Activated CD4-positive, alpha-beta memory T cell treated with anti-CD3 and anti-CD28 coated beads, Interleukin-2, amount 10 ng/mL, durations not matched to agents 7 days and 5 days (primary cell): ENCODE data around the gene G6PC3. TPM values are rescaled to one million over a fixed set of nuclear protein-coding genes. Genes with fewer than 3 reads are reported as not detected.
A peak's percentile ranks its signal among the peaks of the same experiment; 100 is the strongest.
"Not testable (repeated sequence)": the region's sequence is repeated elsewhere in the genome, so short reads cannot be mapped to it uniquely, and the experiment has no call there.

Experiments
- CTCF ChIA-PET: fragments of 350-600 bp; sonication (Branson Sonifier 250); formaldehyde crosslinking; loops from one replicate; lab custom pipeline; 2021; ENCODE audit warnings: antibody characterized with exemption, inconsistent platforms; lab: Charles Lee
- POLR2A ChIA-PET: fragments of 350-600 bp; sonication (Branson Sonifier 250); formaldehyde crosslinking; loops from one replicate; lab custom pipeline; 2021; ENCODE audit warnings: antibody characterized with exemption; lab: Charles Lee
- DNase-seq: peaks from one replicate; pipeline ENCODE4 v3.0.0-alpha.2; 2020
- H3K27ac Mint-ChIP-seq: one replicate; pipeline ENCODE4 v1.8.0; 2021; ENCODE audit warnings: mild to moderate bottlenecking, mixed read lengths
- H3K27me3 Mint-ChIP-seq: one replicate; pipeline ENCODE4 v1.8.0; 2021; ENCODE audit warnings: mixed read lengths
- H3K36me3 Mint-ChIP-seq: one replicate; pipeline ENCODE4 v1.8.0; 2021; ENCODE audit warnings: low read depth, mixed read lengths
- H3K4me1 Mint-ChIP-seq: one replicate; pipeline ENCODE4 v1.8.0; 2021; ENCODE audit warnings: mixed read lengths
- H3K4me3 Mint-ChIP-seq: one replicate; pipeline ENCODE4 v1.8.0; 2021; ENCODE audit warnings: mild to moderate bottlenecking, mixed read lengths
- H3K9me3 Mint-ChIP-seq: one replicate; pipeline ENCODE4 v1.8.0; 2021; ENCODE audit warnings: mixed read lengths
- total RNA-seq, 2 experiments: library from RNA; stranded (reverse); gene quantifications; one replicate each; pipeline ENCODE4 v1.2.3, GENCODE V29; 2021

The G6PC3 gene
- total RNA-seq, 2 experiments from 2014 or later, result 19.3 to 19.9 TPM

DNA sequence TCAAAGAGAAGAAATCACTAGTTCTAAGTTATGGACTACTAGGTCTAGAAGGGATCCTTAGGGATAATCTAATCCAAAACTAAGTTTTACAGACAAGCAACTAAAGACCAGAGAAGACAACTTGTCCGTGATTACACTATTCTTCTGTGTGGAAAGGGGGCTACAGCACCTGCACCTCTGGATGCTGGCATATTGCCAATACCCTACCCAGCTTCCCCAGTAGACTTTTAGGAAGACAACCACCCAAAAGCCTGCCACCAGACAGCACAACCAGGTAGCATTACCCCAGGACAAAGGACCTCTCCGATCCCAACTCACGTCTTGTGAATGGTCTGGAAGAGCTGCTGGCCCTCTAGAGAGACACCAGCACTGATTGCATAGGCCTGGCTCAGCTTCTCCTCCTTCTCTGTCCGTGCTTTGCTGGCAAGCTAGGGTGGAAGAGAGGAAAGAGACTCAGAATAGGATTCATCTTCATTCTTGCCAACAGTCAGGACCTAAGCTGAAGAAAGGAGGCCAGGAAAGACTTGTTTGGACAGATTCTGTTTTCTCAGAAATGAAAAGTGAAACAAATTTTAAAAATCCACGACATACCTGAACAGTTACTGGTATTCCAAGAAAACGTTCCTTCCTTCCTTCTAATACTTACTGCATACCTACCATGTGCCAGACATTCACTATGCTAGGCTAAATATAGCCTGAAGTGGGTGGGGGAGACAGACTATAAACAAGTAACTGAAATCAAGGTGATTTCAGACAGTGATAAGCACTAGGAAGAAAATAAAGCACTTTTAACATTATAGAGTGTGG lies 30.5 kb upstream of the G6PC3 start:
- ChIA-PET CTCF (interaction anchor here (0.7 to 2.1 kb wide), 7 partner anchors 28 to 160 kb away, joined by 3 to 5 read pairs (median 3); partner anchors contain the start of gene PPY), POLR2A (interaction anchor here (0.8 kb wide), 2 partner anchors 10 to 26 kb away, joined by 3 read pairs; partner anchors contain the start of gene LSM12)
- Mint-ChIP-seq H3K9me3 (no peaks in the 10 kb centered on the region), H3K27me3 (no peaks in the 10 kb centered on the region), H3K4me3 (peak overlapping the region; percentile 9), H3K36me3 (peaks cover 40% of the 10 kb centered on the region), H3K4me1 (peaks cover 32% of the 10 kb centered on the region), H3K27ac (peak overlapping the region; percentile 55)
- DNase-seq, result no peak

DNA sequence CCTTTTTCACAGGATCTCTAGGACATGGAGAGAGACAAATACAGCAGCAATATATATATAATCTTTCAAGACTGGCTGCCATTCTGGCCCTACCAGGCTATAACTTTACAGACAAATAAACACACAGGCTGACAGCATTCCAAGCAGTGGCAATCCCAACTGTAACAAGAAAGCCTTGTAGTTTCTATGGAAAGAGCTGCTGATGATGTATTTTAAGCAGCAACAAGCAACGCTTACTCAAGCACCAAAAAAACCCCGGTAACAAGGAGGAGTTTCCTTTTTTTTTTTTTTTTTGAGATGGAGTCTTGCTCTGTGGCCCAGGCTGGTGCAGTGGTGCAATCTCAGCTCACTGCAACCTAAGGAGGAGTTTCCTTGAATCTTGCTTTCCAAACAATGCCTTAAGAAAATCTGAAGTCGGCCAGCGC lies 27.3 kb upstream of the G6PC3 start:
- ChIA-PET POLR2A (interaction anchor here (1.4 to 1.5 kb wide), 2 partner anchors 10 to 23 kb away, joined by 5 read pairs; partner anchors contain the start of gene LSM12), CTCF (interaction anchor here (0.6 to 4.4 kb wide), 9 partner anchors 22 to 136 kb away, joined by 3 to 55 read pairs (median 4); partner anchors contain the start of genes HDAC5, MPP2 and PPY)
- no peak overlapping the region for H3K4me3 Mint-ChIP-seq
- no peaks in the 10 kb centered on the region for H3K27me3 Mint-ChIP-seq
- DNase-seq, result no peak
- peak overlapping the region; percentile 34 for H3K27ac Mint-ChIP-seq
- no peaks in the 10 kb centered on the region for H3K9me3 Mint-ChIP-seq
- H3K4me1 Mint-ChIP-seq, result peaks cover 34% of the 10 kb centered on the region
- peaks cover 37% of the 10 kb centered on the region for H3K36me3 Mint-ChIP-seq

DNA sequence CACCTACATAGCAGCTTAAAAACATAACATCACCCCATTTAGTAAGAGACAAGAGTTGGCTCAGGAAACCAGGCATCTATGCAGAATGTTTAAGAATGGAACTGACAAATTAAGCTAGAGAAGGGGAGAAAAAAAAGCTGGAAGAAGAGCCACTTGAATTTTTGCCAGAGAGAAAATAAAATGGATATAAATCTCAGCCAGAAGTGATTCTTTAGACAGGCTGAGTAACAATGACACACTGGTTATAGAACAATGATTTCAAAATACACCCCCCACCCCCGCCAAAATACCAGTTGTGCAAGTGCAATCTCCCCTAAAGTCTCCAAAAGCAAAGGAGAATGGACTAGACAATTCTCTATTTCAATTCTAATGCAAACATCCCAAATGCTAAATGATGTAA lies 26.5 kb upstream of the G6PC3 start:
- no peak overlapping the region for H3K27ac Mint-ChIP-seq
- no peak for DNase-seq
- H3K27me3 Mint-ChIP-seq, result no peaks in the 10 kb centered on the region
- peaks cover 35% of the 10 kb centered on the region for H3K4me1 Mint-ChIP-seq
- CTCF ChIA-PET, result interaction anchor here (0.6 to 4.4 kb wide), 10 partner anchors 12 to 206 kb away, joined by 3 to 55 read pairs (median 4); partner anchors contain the start of gene PPY
- POLR2A ChIA-PET, result interaction anchor here (1.4 kb wide), 1 partner anchor 22 kb away, joined by 5 read pairs; the partner anchor contains the start of gene LSM12
- no peak overlapping the region for H3K4me3 Mint-ChIP-seq
- H3K36me3 Mint-ChIP-seq, result peaks cover 36% of the 10 kb centered on the region
- H3K9me3 Mint-ChIP-seq, result no peaks in the 10 kb centered on the region

DNA sequence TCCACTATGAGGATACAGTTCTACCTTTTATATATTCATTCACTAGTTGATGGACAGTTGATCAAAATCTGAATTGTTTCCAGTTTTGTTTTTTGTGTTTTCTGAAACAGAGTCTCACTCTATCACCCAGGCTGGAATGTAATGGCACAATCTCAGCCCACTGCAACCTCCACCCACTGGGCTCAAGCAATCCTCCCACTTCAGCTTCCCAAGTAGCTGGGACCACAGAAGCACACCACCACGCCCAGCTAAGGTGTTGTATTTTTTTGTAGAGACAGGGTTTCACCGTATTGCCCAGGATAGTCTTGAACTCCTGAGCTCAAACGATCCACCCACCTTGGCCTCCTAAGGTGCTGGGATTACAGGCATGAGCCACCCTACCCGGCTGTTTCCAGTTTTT lies 25.0 kb upstream of the G6PC3 start:
- POLR2A ChIA-PET, result no interaction called here
- Mint-ChIP-seq H3K27ac (no peak overlapping the region), H3K9me3 (no peaks in the 10 kb centered on the region), H3K4me1 (peaks cover 25% of the 10 kb centered on the region), H3K4me3 (no peak overlapping the region), H3K27me3 (no peaks in the 10 kb centered on the region), H3K36me3 (peaks cover 31% of the 10 kb centered on the region)
- CTCF ChIA-PET, result interaction anchor here (0.7 to 1.6 kb wide), 4 partner anchors 49 to 163 kb away, joined by 3 to 4 read pairs (median 3); no protein-coding TSS in a partner anchor
- DNase-seq, result no peak

DNA sequence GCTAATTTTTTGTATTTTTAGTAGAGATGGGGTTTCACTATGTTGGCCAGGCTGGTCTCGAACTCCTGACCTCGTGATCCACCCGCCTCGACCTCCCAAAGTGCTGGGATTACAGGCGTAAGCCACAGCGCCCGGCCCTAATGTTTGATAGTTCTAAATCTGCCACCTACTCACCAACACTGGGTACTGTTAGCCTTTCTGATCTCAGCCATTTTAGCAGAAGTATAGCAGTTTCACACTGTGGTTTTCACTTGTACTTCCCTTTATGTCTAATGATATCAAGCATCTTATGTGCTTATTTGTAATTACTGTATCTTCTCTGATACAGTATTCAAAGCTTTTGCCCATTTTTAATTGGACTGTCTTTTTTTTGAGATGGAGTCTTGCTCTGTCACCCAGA lies 23.6 kb upstream of the G6PC3 start:
- POLR2A ChIA-PET, H3K27me3 Mint-ChIP-seq, DNase-seq, H3K27ac Mint-ChIP-seq, H3K9me3 Mint-ChIP-seq, H3K4me3 Mint-ChIP-seq, CTCF ChIA-PET: not testable (repeated sequence)
- Mint-ChIP-seq H3K36me3 (peaks cover 30% of the 10 kb centered on the region), H3K4me1 (peaks cover 15% of the 10 kb centered on the region)

DNA sequence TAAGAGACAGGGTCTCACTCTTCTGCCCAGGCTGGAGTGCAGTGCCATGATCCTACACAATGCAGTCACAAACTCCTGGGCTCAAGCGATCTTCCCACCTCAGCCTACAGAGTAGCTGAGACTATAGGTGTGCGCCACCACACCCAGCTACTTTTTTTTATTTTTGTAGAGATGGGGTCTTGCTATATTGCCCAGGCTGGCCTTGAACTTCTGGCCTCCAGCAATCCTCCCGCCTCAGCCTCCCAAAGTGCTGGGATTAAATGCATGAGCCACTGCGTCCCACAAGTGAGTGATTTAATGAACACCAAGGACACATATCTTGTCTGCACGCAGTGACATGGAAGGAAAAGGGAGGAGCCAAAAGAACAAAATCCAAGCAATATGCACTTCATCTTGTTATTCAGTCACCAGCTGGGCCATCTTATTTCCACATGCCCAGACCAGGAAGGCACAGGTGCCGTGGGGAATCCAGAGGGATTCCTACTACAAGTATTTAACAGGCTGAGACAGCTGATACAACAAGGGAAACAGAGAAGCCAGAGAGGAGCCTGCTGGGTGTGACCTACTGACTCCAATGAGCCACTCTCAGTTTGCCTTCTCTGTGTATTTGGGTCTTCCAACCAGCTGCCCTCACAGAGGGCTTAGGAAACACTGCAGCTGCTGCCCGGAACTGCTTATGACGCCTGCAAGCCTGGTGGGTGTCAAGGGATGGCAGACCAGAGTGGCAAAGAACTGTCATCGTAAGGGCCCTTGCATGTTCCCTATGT lies 21.1 kb upstream of the G6PC3 start:
- Mint-ChIP-seq H3K4me3 (no peak overlapping the region), H3K4me1 (peaks cover 5% of the 10 kb centered on the region), H3K9me3 (no peaks in the 10 kb centered on the region), H3K36me3 (peaks cover 46% of the 10 kb centered on the region), H3K27ac (no peak overlapping the region), H3K27me3 (no peaks in the 10 kb centered on the region)
- POLR2A ChIA-PET, result no interaction called here
- DNase-seq, result no peak
- CTCF ChIA-PET, result interaction anchor here (1.6 kb wide), 1 partner anchor 8 kb away, joined by 4 read pairs; no protein-coding TSS in a partner anchor

DNA sequence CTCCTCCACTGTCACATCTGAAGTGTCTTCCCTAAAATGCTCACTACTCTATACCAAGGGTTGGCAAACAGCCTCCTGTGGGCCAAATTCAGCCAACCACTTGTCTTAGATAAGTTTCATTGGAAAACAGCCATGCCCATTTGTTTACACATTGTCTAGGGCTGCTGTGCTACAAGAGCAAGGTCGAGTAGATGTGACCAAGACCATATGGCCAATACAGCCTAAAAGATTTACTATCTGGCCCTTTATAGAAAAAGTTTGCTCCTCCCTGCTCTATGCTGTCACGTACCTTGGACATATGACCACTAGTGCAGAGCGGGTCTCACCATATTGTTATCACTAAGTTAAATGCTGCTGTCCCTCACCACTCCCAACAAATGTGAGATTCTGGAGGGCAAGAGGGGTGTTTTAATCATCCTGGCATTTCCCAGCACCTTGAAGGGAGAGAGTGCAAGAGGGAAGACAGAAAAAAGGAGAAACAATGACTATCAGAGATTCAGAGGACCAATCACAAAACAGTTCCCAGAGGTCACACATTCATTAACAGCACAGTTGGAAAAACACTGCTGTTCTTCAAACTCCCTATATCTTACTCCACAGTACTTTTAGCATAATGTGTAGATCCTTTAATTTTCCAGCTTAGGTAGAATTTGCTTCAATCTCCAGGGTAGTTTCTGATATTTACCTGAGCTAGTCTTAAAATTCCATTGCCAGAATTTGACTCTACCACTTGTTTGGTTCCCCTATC lies 17.2 kb upstream of the G6PC3 start:
- CTCF ChIA-PET, result no interaction called here
- POLR2A ChIA-PET, result no interaction called here
- peaks cover 3% of the 10 kb centered on the region for H3K4me1 Mint-ChIP-seq
- H3K27me3 Mint-ChIP-seq, result no peaks in the 10 kb centered on the region
- H3K27ac Mint-ChIP-seq, result no peak overlapping the region
- H3K4me3 Mint-ChIP-seq, result no peak overlapping the region
- H3K9me3 Mint-ChIP-seq, result no peaks in the 10 kb centered on the region
- no peak for DNase-seq
- H3K36me3 Mint-ChIP-seq, result peaks cover 42% of the 10 kb centered on the region

DNA sequence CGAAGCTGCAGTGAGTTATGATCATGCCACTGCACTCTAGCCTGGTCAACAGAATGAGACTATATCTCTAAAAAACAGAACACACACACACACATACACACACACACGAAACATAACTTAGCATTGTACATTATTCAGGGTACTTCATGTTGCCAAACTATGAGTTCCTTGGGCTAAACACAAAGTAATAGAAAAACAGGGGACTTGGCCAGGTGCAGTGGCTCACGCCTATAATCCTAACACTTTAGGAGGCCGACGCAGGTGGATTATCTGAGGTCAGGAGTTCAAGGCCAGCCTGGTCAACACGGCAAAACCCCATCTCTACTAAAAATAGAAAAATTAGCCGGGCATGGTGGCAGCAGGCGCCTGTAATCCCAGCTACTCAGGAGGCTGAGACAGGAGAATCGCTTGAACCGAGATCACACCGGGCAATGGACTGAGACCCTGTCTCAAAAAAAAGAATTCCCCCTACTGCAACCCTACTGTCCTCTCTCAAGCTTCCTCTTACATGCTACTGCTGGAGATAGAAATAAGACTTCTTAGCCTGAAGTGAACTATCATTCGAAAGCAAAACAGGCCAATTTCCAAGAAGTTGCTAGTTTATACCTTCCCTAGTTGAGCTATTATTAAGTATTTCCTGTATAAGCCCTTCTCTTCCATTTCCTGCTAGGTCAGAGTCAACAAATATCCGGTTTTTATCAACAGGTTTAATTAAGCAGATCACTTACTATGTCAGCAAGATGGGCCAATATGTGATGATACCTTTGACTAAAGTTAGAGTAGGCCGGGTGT lies 11.2 kb upstream of the G6PC3 start:
- H3K27me3 Mint-ChIP-seq, result no peaks in the 10 kb centered on the region
- H3K36me3 Mint-ChIP-seq, result peaks cover 56% of the 10 kb centered on the region
- peaks cover 42% of the 10 kb centered on the region for H3K4me1 Mint-ChIP-seq
- ChIA-PET CTCF (interaction anchor here (0.8 to 1.4 kb wide), 3 partner anchors 25 to 109 kb away, joined by 3 read pairs; no protein-coding TSS in a partner anchor), POLR2A (no interaction called here)
- no peak for DNase-seq
- H3K27ac Mint-ChIP-seq, result peak overlapping the region; percentile 27
- no peaks in the 10 kb centered on the region for H3K9me3 Mint-ChIP-seq
- H3K4me3 Mint-ChIP-seq, result no peak overlapping the region

DNA sequence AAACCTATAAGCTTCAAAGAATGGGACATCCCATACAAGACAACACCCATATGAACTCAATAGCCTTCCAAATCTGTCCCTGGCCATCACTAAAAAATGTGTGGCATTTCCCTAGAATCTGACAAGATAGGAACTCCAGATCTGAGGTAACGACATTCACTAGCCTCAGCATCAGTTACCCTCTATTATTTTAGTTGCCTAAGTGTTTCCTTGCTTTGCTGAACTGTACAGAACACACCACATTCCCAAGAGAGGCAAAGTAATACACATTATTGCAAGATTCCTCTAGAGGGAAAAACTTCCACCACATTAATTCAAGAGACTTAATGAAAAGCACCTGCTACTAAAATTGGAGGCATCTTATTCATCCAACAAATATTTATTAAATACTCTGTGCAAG lies 9.1 kb upstream of the G6PC3 start:
- no peaks in the 10 kb centered on the region for H3K27me3 Mint-ChIP-seq
- H3K27ac Mint-ChIP-seq, result no peak overlapping the region
- no peak overlapping the region for H3K4me3 Mint-ChIP-seq
- H3K9me3 Mint-ChIP-seq, result no peaks in the 10 kb centered on the region
- peaks cover 49% of the 10 kb centered on the region for H3K4me1 Mint-ChIP-seq
- POLR2A ChIA-PET, result interaction anchor here (1.3 kb wide), 1 partner anchor 62 kb away, joined by 4 read pairs; the partner anchor contains the start of gene HDAC5
- peaks cover 58% of the 10 kb centered on the region for H3K36me3 Mint-ChIP-seq
- DNase-seq, result no peak
- CTCF ChIA-PET, result interaction anchor here (1.3 kb wide), 1 partner anchor 118 kb away, joined by 5 read pairs; no protein-coding TSS in a partner anchor

DNA sequence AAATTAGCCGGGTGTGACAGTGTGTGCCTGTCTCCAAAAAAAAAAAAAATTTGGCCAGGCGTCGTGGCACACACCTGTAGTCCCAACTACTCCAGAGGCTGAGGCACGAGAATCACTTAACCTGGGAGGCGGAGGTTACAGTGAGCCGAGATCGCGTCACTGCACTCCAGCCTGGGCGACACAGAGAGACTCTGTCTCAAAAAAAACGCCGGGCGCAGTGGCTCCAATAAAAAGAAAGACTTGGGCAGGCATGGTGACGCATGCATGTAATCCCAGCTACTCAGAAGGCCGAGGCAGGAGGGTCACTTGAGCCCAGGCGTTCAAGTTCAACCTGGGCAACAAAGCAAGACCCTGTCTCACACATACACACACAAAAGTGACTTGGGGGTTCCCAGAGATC lies 7.7 kb upstream of the G6PC3 start:
- H3K4me1 Mint-ChIP-seq, result peaks cover 57% of the 10 kb centered on the region
- no peaks in the 10 kb centered on the region for H3K9me3 Mint-ChIP-seq
- H3K27ac Mint-ChIP-seq, result no peak overlapping the region
- DNase-seq, result no peak
- ChIA-PET POLR2A (no interaction called here), CTCF (interaction anchor here (0.6 kb wide), 1 partner anchor 67 kb away, joined by 4 read pairs; no protein-coding TSS in a partner anchor)
- no peaks in the 10 kb centered on the region for H3K27me3 Mint-ChIP-seq
- no peak overlapping the region for H3K4me3 Mint-ChIP-seq
- peaks cover 54% of the 10 kb centered on the region for H3K36me3 Mint-ChIP-seq

DNA sequence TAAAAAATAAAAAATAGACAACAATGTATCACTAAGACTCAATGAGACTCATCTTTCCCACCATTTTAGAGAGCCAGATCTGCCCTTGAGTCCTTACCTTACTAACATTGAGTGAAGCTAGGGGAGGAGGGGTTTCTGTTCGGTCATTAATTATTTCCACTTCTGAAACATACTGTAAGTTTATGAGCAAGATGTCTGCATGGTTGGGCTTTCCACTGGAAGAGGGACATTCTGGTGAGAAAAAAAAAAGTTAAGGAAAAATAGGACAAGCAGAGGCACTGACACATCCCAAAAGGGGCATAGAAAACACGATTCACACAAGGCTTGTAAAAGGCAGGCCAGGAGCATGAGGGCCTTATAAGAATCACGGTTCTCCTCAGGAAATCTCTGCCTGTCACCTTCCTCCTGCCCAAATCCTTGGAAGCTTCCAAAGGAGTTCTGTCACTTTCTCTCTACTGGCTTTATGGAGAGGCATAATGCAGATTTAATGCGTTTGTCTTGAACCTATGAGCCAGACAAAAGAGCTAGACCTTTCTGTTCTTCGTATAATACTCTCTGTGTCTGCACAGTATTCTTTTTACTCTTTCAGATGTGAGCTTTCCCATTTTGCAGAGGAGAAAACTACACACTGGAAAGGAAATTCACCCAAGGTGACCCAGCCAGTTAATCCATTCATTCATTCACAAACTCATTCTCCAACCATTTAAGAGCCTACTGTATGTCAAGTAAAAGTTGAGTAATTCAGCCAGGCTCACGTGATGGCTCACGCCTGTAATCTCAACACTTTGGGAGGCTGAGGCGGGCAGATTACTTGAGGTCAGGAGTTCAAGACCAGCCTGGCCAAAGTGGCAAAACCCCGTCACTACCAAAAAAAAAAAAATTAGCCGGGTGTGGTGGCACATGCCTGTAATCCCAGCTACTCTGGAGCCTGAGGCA lies 6.6 kb upstream of the G6PC3 start:
- peak overlapping the region; percentile 3 for H3K27ac Mint-ChIP-seq
- H3K27me3 Mint-ChIP-seq, result no peaks in the 10 kb centered on the region
- peaks cover 45% of the 10 kb centered on the region for H3K36me3 Mint-ChIP-seq
- H3K4me1 Mint-ChIP-seq, result peaks cover 52% of the 10 kb centered on the region
- ChIA-PET CTCF (interaction anchor here (0.6 kb wide), 1 partner anchor 661 kb away, joined by 4 read pairs; no protein-coding TSS in a partner anchor), POLR2A (interaction anchor here (0.6 to 1.2 kb wide), 2 partner anchors 56 to 77 kb away, joined by 3 to 4 read pairs; no protein-coding TSS in a partner anchor)
- H3K4me3 Mint-ChIP-seq, result peak overlapping the region; percentile 22
- DNase-seq, result no peak
- H3K9me3 Mint-ChIP-seq, result no peaks in the 10 kb centered on the region
